ENCODE results near the gene MC1R. TPM values are rescaled to one million over a fixed set of nuclear protein-coding genes. Genes with fewer than 3 reads are reported as not detected.

The MC1R gene
- total RNA-seq, 1 experiment from 2014 or later, result 12.2 TPM

DNA sequence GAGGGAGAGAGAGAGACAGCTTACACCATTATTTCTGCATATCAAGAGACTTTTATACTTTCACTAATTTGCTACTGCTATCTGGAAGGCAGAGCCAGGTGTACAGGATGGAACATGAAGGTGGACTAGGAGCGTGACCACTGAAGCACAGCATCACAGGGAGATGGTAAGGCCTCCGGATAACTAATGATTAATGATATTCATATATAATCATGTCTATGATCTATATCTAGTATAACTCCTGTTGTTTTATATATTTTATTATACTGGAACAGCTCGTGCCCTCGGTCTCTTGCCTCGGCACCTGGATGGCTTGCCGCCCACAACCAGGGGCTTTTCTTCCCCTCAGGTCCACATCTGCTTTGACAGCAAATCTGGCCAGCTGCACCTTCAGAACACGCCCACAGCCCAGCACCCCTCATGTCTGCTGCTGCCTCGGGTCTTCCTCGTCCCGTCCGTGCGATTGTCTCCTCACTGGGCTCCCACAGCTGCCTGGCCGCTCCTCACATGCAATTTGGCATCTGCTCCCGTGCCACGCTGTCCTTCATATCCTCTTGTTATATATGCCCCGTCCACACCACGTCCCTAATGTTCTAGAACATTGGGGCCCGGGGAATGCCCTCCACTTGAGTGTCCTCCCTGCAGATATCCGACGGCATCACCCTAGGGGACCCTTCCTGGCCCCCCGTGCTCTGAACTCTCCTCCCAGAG, 19.7 kb downstream of the MC1R start:
- Histone ChIP-seq H3K4me3 (replicated peaks in 1 of 2; ENCODE audit: low read depth in 1 of 2, low read length in 2 of 2) (no peak overlapping the region), H3K9me2 (ENCODE audit: insufficient read depth) (no peaks in the 10 kb centered on the region; the same call in 1 of the 2 replicates), H3K79me2 (ENCODE audit: insufficient read depth, low read length) (no peaks in the 10 kb centered on the region; the same call in 1 of the 2 replicates), H4K20me1 (ENCODE audit: insufficient read depth) (no peaks in the 10 kb centered on the region), H3K27ac (ENCODE audit: low read depth, low read length) (no peak overlapping the region), H3K27me3 (ENCODE audit: insufficient read depth, low read length) (no peaks in the 10 kb centered on the region), H3K36me3 (ENCODE audit: control insufficient read depth in 1 of 2, insufficient read depth in 2 of 2, low read length in 2 of 2) (peaks cover 17 to 22% of the 10 kb centered on the region in 2 experiments), H3K4me2 (ENCODE audit: low read length) (no peak overlapping the region), H3K9ac (ENCODE audit: low read length) (no peak overlapping the region), H2AFZ (ENCODE audit: low read depth, low read length, poor library complexity, severe bottlenecking) (no peak overlapping the region), H3K9me3 (ENCODE audit: control insufficient read depth in 1 of 2, insufficient read depth in 1 of 2, low read depth in 1 of 2, low read length in 2 of 2) (peaks cover 0 to 4% of the 10 kb centered on the region in 2 experiments; a peak in 1 of 4 replicates), H3K4me1 (ENCODE audit: control insufficient read depth in 1 of 2, insufficient read depth in 2 of 2, low read length in 2 of 2) (peaks cover 0 to 7% of the 10 kb centered on the region in 2 experiments; a peak in 1 of 4 replicates)
- CTCF ChIA-PET, result no interaction called here
- RAD21 ChIA-PET (ENCODE audit: low non-redundant PET in 1 of 2, low total read pairs in 2 of 2, uncharacterized antibody in 2 of 2, unreplicated experiment in 2 of 2), result no interaction called here
- POLR2A ChIA-PET, result interaction anchor here (4.4 kb wide), 1 partner anchor 16 kb away, joined by 20 read pairs; the partner anchor contains the start of gene TUBB3
- intact Hi-C loops (cut with micrococcal nuclease), result no loop called here
- DNase-seq (ENCODE audit: low read depth, low spot score) (no peak), ATAC-seq (no peak)
- BruUV-seq (replicated peaks), result no TSS peak
- TF ChIP-seq, protein P1, sequence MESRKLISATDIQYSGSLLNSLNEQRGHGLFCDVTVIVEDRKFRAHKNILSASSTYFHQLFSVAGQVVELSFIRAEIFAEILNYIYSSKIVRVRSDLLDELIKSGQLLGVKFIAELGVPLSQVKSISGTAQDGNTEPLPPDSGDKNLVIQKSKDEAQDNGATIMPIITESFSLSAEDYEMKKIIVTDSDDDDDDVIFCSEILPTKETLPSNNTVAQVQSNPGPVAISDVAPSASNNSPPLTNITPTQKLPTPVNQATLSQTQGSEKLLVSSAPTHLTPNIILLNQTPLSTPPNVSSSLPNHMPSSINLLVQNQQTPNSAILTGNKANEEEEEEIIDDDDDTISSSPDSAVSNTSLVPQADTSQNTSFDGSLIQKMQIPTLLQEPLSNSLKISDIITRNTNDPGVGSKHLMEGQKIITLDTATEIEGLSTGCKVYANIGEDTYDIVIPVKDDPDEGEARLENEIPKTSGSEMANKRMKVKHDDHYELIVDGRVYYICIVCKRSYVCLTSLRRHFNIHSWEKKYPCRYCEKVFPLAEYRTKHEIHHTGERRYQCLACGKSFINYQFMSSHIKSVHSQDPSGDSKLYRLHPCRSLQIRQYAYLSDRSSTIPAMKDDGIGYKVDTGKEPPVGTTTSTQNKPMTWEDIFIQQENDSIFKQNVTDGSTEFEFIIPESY (IDR thresholded peaks at IDR 0.05; ENCODE audit: extremely low read depth, insufficient replicate concordance, low read length), result no peak
- TF ChIP-seq RAD21 (IDR thresholded peaks at IDR 0.05; ENCODE audit: low read depth), result no peak
- TF ChIP-seq FOSL1 (IDR thresholded peaks at IDR 0.05; ENCODE audit: low read depth), result no peak
- TF ChIP-seq MAX (IDR thresholded peaks at IDR 0.05), result no peak
- TF ChIP-seq ELF1 (IDR thresholded peaks at IDR 0.05; ENCODE audit: borderline replicate concordance, low read depth), result no peak
- no peak for TF ChIP-seq POLR2A (IDR thresholded peaks at IDR 0.05; ENCODE audit: borderline replicate concordance, extremely low read depth, insufficient read depth, insufficient read length)
- TF ChIP-seq CBX3 (IDR thresholded peaks at IDR 0.05; ENCODE audit: low read depth), result no peak
- TF ChIP-seq EGR1 (IDR thresholded peaks at IDR 0.05; ENCODE audit: low read depth), result no peak
